ENCODE results near the gene FCN3. TPM values are rescaled to one million over a fixed set of nuclear protein-coding genes. Genes with fewer than 3 reads are reported as not detected.
"Not testable (repeated sequence)": the region's sequence is repeated elsewhere in the genome, so short reads cannot be mapped to it uniquely, and the experiment has no call there.

The FCN3 gene
- polyA plus RNA-seq, 5 donors: 13.8 to 18.8 (median 17.4) TPM

GRCh38 chr1:27400082-27400962, 25.7 kb upstream of the FCN3 start:
- DNase-seq: no peak

DNA sequence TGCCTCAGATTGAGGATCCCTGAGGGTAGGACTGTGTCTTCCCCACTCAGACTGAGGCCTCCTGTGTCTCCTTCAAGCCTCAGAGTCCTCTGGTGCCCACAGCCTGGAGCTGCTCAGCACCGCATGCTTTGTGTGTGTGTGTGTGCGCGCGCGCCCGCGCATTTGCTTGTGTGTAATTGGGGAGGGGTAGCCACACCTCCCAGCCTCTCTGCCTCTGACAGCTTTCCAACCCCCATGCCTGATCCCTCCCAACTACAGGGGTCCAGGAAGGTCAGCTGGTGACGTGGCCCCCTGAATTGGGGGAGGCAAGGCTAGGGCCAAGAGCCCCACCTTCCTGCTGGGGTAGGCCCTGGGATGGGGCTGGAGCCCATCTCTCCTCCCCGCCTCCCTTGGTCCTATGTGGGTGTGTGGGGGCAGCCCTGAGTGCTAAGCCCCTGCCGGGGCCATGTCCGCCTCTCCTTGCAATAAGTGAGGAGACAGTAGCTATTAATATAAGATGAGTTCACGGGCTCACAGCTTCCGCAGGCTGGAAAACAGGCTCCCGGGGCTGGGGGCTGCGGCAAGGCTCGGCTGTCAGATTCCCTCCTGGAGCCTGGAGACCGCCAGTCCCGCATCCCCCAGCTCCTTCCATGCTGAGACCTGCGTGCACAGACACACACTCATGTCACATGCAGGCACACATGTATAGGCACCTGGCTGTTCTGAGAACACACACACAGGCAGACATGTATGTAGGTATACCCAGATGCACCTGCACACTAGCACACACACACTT, 24.8 kb upstream of the FCN3 start:
- no peak for DNase-seq

- no peak for DNase-seq
These were observed 24.0 kb upstream of the FCN3 start for GRCh38 chr1:27398405-27399149.

- no peak for DNase-seq
These were observed 23.1 kb upstream of the FCN3 start for GRCh38 chr1:27397749-27398148.

DNA sequence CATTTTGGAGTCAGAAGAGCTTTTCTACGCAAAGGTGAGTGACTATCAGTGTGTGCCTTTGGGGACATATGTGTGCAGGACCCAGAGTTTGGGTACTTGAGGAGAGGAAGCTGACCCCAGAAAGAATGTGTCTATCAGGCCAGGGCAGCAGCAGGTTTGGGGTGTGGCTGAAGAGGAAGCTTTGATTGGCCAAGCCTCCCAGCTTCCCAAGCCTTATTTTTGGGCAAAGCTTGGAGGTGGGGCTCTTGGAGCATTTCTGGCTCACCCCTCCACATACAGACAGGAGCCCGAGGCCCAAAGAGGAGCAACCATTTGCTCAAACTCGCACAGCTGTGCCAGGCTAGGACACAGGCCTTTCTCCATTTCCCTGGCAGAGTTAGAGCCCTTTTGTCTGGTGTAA, 22.5 kb upstream of the FCN3 start:
- DNase-seq: no peak

DNA sequence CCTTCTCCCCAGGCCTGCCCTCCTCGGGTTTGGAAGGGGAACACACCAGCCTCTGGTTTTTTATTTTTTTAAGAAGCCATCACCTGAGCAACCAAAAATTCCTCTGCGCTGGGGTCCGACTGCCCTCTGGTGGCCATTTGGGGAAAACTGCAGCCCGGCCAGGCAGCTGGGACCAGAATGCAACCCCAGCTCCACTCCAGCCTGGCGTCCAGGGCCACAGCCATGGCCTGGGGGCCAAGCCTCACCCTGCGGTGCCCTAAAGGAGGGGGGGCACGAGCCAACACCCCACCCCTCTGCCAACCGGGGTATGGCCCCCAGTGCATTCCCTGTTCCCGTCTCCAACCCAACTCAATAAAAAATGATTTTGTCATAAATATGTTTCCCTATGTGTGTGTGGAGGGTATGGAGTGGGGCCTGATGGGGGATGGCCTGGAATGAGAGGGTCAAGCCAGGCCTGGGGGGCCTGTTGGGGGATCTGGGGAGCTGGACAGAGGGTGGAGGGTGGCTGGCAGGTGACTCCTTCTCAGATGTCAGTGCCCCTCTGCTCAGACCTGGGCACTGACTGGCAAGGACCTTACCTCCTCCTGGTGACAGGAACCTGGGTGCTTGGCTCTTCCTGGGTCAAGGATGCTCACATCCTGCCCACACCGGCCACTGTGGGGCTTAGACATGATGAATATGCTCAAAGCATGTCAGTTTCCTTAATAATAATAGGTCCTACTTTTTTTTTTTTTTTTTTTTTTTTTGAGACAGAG, 21.0 kb upstream of the FCN3 start:
- peak; percentile 48 to 56 for DNase-seq

GRCh38 chr1:27394925-27395324, 20.3 kb upstream of the FCN3 start:
- no peak for DNase-seq

DNA sequence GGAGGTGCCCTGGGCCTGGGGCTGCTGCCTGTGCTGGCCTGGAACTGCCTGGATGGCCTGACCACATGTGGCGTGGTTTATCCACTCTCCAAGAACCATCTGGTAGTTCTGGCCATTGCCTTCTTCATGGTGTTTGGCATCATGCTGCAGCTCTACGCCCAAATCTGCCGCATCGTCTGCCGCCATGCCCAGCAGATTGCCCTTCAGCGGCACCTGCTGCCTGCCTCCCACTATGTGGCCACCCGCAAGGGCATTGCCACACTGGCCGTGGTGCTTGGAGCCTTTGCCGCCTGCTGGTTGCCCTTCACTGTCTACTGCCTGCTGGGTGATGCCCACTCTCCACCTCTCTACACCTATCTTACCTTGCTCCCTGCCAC, 19.6 kb upstream of the FCN3 start:
- DNase-seq: no peak

- no peak for DNase-seq
These were observed 19.1 kb upstream of the FCN3 start for GRCh38 chr1:27393641-27394281.

GRCh38 chr1:27392778-27393635, 18.4 kb upstream of the FCN3 start:
- no peak for DNase-seq

DNA sequence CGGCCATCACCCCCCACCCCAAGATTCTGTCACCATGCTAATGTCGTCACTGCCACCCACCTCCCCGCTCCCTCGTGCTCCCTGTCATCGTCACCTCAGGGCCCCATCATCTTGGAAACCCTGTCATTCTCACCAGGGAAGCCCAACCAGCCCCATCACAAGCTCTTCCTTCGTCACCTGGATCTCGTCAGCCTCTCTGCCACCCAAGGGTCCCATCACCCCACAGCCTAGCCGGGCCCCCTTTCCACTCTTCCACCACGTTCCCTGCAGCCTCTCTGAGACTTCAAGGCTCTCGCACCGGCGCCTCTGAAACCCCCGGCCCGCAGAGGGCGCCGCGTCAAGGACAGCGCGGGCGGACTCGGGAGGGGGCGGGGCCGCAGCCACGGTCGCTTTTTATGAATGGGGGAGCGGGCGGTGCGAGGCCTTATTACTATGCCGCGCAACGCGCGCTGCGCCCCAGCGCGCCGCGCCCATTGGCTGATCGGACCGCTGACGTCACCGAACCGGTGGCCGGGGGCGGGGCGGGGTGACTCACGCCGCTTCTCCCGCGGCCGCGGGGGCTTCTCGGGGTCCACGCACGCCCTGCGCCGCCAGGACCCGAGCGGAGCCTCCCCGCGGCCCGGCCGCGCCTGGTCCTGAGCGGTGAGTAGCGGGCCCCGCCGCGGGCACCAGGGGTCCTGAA, 17.6 kb upstream of the FCN3 start, which contains the start of gene GPR3:
Gene GPR3 (plus strand): TSS at position 527 of the 682 bp plus-strand sequence. CDS start 1,177 bp downstream, outside the sequence.
- DNase-seq: peak; percentile 78 to 81

DNA sequence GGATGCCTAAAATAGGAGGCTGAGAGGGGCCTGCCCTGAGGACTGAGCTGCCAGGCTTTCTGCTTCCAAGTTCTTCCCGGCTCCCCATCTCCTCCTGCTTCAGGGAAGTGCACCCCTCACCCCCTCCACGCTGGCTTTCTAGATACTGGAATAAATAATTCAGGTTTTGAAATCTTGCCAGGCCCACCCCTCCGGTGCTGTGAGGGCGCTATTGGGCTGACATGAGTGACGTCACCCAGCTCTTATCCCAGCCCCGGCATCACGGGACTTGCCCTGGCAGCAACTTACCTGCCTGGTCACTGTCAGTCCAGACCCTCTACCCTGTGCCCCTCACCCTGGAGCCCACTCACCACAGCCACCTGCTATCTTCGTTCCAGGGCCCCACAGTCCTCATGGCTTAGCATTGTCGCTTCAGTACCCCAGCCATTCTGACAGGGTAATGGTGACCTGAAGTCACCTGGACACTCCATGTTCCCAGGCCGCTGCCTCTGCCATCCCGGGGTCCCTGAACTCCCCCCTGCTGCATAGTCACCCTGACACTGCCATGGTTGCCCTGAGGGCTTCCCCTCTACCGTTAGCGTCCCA, 17.0 kb upstream of the FCN3 start:
- DNase-seq: peak in 1 of 2 donors; percentile 46

- no peak for DNase-seq
These were observed 13.8 kb upstream of the FCN3 start for GRCh38 chr1:27388337-27389005.

GRCh38 chr1:27384797-27385196, 10.2 kb upstream of the FCN3 start:
- DNase-seq: not testable (repeated sequence)

DNA sequence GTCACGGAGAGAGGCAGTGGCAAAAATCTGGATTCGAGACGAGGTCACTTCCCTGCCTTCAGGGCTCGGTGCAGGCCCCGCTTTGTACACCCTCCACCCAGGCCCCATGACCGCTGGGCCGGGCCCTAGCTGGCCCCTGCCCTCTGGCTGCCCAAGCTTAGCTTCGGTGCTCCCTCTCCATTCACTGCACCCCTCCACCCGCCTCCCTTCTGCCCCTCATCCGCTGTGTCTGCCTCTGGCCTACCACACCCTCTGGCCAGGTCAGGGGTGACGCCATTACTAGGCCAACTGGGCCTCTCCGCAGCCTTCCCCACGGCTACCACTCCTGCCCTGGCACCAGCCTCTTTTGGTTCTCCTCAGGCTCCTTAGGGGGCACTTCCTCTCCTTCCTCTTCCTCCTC, 9.0 kb upstream of the FCN3 start:
- DNase-seq: no peak

- no peak for DNase-seq
These were observed 8.5 kb upstream of the FCN3 start, which contains the start of gene CD164L2 for GRCh38 chr1:27383039-27383605. Gene CD164L2 (minus strand): TSS chr1:27383333. CDS start chr1:27383239, 94 bp downstream.

DNA sequence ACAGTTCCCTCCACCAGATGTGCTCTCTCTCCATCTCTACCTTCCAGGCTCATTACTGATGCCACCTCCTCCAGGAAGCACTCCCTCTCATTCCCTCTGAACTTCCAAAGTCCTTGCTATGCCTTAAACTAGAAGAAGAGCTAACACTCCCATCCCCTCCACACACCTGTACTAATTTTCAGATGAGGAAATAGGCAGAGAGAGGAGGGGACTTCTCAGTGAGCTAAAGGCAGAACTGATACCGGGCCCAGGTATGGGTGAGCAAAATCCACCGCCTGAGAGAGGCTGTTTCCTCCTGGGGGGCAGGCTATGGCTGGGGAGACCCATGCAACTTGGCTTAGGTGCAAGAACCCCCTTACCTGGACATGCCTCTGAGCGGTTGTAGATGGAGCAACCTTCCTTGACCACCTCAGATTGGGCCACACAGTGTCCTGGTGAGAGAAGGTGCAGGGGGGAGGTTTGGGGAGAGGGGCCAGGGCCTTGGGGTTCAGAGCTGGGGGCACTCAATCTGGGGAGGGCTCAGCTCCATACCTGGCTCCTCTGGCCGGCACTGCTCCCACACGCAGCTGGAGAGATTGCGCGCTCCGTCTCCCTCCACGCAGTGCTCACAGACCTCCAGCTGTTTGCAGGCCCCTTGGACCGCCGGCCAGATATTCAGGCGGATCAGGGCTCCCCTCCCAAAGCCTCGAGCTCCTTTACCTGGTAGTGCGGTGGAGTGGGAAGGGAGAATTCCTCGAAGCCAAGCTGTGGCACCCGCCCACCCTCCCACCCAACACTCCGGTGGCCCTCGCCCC, 7.5 kb upstream of the FCN3 start:
- no peak for DNase-seq

Measured in right lung (tissue), 5 donors.